GM12874 (cell line): ENCODE data around the gene ZBTB7C.

Source experiments
- TF ChIP-seq, protein P1 (sequence below): IDR thresholded peaks from 2 replicates; pipeline ENCODE4 v1.5.1; 2011; ENCODE audit warnings: low read depth, mild to moderate bottlenecking, control low read depth, low read length, moderate library complexity; ENCODE audit not compliant: insufficient read depth

Gene ZBTB7C

DNA sequence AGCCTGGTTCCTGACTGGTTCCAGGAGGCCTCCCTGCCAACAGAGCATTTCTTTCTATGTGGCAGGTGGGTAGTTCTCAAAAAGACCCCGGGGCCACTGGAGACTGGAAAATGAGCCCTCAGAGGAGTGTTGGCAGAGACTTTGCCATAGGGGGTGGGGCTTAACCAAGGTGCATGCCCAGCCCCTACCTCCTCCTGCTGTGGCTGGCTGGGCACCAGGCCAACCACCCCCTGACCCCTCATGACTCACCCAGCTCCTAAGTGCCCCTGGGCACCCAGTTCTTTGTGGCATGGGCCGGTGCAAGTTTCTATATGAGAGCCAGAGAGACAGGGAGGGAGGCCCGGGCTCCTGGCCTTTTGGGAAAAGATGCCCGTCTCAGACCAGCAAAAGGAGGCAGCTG lies 380.5 kb downstream of the ZBTB7C start:
- TF ChIP-seq, protein P1, sequence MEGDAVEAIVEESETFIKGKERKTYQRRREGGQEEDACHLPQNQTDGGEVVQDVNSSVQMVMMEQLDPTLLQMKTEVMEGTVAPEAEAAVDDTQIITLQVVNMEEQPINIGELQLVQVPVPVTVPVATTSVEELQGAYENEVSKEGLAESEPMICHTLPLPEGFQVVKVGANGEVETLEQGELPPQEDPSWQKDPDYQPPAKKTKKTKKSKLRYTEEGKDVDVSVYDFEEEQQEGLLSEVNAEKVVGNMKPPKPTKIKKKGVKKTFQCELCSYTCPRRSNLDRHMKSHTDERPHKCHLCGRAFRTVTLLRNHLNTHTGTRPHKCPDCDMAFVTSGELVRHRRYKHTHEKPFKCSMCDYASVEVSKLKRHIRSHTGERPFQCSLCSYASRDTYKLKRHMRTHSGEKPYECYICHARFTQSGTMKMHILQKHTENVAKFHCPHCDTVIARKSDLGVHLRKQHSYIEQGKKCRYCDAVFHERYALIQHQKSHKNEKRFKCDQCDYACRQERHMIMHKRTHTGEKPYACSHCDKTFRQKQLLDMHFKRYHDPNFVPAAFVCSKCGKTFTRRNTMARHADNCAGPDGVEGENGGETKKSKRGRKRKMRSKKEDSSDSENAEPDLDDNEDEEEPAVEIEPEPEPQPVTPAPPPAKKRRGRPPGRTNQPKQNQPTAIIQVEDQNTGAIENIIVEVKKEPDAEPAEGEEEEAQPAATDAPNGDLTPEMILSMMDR, result no peak

DNA sequence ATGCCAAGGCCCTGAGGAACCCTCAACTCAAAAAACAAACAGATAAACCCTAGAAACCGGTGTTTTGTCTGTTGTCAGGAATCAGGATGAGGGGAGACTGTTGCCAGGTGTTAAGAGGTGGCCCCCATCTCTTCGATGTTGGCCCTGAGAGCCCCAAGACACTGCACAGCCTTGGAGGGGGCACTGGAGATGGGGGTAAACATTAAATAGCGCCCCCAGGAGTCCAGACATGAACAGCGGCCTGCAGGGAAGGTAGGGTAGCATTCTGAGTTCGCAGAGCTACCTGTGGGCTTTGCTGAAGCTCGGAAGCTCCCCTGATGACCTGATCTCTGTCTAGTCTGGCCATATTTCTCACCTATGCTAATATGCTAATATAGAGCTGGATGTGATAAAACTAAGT lies 381.1 kb downstream of the ZBTB7C start:
- TF ChIP-seq, protein P1, result no peak

DNA sequence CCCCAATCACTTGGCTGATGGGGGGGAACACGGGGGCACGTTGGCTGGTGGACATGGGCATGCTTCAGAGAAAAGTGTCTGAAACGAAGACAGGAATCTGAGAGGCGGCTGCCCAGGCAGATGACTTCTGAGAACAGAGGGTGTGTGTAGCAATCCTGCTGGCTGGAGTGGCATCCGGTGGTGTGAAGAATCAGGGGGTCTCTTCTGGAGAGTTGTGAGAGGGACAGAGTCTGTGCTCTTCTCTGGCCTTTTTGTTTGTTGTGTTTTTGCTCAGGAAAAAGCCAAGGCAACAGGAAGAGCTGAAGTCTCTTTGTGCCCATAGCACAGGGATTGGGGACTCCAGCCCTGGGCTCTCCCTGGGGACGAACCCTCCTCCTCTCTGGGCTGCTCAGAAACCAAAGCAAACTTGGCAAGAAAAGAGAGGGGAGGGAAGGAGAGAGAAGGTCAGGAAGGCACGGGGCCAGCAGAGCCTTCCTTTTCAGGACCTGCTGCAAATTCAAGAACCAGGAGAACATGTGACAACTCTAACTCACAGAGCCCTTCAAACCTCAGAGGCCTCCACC lies 381.7 kb downstream of the ZBTB7C start:
- TF ChIP-seq, protein P1, result no peak

DNA sequence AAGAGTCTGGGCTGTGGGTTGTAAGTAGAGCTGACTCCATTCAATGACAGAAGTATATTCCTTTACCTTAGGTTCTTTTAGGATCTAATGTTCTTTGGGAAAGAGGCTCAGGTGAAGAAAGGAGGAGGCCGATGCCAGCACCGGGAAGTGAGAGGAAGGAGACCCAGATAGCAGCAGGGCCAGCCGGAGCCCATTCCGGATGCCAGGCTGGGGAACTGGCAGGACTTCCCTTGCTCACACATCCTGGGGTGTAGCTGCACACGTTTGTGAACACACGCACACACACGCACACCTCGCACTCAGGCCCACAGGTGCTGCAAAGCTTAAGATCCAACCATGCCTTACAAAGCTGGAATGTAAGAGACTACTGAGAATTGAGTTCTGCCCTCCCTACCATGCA lies 383.0 kb downstream of the ZBTB7C start:
- TF ChIP-seq, protein P1, result no peak

DNA sequence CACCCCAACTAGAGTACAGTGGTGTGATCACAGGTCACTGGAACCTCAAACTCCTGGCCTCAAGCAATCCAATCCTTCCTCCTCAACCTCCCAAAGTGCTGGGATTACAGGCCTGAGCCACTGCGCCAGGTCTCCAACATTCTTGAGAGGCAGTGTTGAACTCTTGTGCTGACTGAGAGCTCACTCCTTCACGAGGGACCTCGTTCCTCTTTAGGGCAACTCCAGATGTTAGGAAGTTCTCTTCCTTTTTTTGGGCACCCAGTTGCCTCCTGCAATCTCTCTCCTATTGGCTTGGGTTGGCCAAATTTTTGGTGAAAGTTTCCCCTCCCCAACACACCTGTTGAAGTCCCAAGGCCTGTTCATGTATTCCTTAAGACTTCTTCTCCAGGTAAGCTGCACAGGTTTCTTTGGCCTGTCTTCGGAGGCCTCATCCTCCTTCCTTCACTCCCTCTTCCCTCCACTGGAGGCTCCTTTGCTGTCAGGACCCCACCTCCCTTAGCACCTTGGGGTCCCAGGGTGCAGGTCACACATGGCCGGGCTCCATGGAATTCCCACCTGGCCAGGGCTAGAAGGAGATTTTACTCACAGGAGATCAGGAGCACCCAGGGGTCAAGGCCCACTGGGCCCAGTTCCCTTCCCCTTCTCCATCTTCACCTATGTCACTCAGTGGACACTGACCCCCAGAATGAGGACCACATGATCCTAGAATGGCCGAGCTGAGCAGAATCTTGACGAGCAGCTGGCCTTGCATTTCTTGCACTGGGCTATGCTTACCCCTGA lies 384.1 kb downstream of the ZBTB7C start:
- TF ChIP-seq, protein P1, result no peak

DNA sequence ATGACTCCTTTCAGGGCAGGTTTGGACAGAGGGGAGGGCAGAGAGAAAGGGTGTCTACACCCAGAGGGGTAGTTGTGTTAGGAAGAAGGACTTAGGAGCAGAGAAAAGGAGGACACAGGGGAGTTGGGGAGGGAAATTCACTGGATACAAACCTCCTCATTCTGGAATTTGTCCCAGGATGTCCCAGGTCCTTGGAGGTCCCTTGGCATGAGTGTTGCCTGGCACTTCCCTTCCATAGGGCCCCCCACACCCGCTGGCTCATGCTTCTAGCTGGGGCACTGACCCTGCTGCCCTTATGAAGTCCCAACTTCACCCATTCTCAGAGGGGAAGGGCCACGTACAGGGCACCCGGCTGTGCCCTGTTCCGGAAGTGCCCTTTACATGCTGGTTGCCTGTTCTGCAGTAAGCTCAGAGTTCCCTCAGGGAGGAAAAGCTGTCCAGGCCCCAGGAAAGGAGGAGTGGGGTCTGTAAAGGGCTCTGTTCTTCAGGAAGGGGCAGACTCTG lies 385.1 kb downstream of the ZBTB7C start:
- TF ChIP-seq, protein P1, result no peak

DNA sequence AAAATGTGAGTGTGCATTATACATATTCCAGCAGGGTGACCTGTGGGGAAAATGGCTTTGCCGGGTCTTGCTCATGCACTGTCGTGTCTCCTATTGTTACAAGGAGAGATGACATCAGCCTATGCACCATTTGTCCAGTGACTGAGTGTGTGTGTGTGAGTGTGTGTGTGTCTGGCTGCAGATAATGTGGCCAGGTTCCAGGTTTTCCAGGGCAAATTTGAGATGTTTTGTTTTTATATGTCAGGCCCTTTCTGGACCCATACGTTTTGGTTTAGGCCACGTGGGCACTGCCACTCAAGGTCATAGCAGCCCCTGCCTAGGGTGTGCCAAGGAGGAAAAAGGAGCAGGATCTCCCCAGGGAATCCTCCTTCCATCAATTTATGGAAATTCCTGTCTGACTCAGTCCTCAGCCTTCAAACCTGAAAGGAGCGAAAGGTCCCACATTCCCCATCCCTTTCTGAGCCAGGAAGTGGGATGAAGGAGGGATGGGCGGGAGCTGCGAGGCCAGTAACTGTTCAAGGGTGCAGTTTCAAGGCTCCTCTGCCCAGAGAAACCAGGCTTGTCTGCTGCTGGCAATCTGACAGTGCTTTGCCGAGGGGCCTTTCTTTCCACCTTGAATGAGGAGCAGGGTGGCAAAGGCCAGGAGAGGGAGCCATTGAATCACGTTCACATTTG lies 385.7 kb downstream of the ZBTB7C start:
- TF ChIP-seq, protein P1, result 0 out of 2 replicates have a peak, but pooled peaks have one; percentile 17
